Activated CD8-positive, alpha-beta memory T cell treated with anti-CD3 and anti-CD28 coated beads, Interleukin-2, amount 10 ng/mL, durations not matched to agents 7 days and 5 days (primary cell): ENCODE data around the gene BDNF. TPM values are rescaled to one million over a fixed set of nuclear protein-coding genes. Genes with fewer than 3 reads are reported as not detected.
"Not testable (repeated sequence)": the region's sequence is repeated elsewhere in the genome, so short reads cannot be mapped to it uniquely, and the experiment has no call there.

Experiments
- ATAC-seq: fragments of 150-1000 bp; cut with Tn5 transposase; one replicate; pipeline ENCODE4 v1.10.0; 2021; ENCODE audit warnings: moderate library complexity
- CTCF ChIA-PET: fragments of 350-600 bp; sonication (Branson Sonifier 250); formaldehyde crosslinking; loops from one replicate; lab custom pipeline; 2021; ENCODE audit warnings: antibody characterized with exemption; lab: Charles Lee
- DNase-seq: peaks from one replicate; pipeline ENCODE4 v3.0.0-alpha.2; 2020
- H3K27ac Mint-ChIP-seq: one replicate; pipeline ENCODE4 v1.8.0; 2021; ENCODE audit warnings: mild to moderate bottlenecking, mixed read lengths
- H3K27me3 Mint-ChIP-seq: one replicate; pipeline ENCODE4 v1.8.0; 2021; ENCODE audit warnings: mixed read lengths
- H3K36me3 Mint-ChIP-seq: one replicate; pipeline ENCODE4 v1.8.0; 2021; ENCODE audit warnings: mild to moderate bottlenecking, mixed read lengths
- H3K4me1 Mint-ChIP-seq: one replicate; pipeline ENCODE4 v1.8.0; 2021; ENCODE audit warnings: mixed read lengths
- H3K4me3 Mint-ChIP-seq: one replicate; pipeline ENCODE4 v1.8.0; 2021; ENCODE audit warnings: mild to moderate bottlenecking, moderate library complexity, mixed read lengths
- H3K9me3 Mint-ChIP-seq: one replicate; pipeline ENCODE4 v1.8.0; 2022; ENCODE audit warnings: low read depth, mixed read lengths
- total RNA-seq, 2 experiments: library from RNA; stranded (reverse); gene quantifications; one replicate each; pipeline ENCODE4 v1.2.3, GENCODE V29; 2021

Gene BDNF
- total RNA-seq, 2 experiments from 2014 or later: not detected

DNA sequence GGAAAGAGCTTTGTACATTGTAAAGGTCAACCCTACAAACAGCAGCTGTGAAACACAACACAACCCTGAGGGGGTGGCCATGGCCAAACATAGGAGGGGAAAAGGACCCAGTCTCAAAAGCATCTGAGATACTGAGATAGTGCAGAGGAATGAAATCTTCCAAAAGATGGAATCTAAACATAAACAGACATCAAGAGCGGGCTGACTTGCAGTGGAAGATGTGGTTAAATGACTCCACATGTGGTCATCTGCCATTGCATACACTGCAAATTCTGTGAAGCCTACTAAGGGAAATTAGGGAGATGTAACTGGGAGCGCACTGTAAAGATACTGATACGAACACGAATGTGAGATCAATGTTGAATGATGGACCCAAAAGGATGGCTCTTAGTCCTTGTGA is 22.0 kb downstream of the BDNF start:
- no peak overlapping the region for H3K4me3 Mint-ChIP-seq
- CTCF ChIA-PET: no interaction called here
- H3K36me3 Mint-ChIP-seq: no peaks in the 10 kb centered on the region
- no peak overlapping the region for H3K27ac Mint-ChIP-seq
- ATAC-seq (no peak), DNase-seq (no peak)
- H3K9me3 Mint-ChIP-seq: no peaks in the 10 kb centered on the region
- H3K4me1 Mint-ChIP-seq: no peaks in the 10 kb centered on the region
- no peaks in the 10 kb centered on the region for H3K27me3 Mint-ChIP-seq

DNA sequence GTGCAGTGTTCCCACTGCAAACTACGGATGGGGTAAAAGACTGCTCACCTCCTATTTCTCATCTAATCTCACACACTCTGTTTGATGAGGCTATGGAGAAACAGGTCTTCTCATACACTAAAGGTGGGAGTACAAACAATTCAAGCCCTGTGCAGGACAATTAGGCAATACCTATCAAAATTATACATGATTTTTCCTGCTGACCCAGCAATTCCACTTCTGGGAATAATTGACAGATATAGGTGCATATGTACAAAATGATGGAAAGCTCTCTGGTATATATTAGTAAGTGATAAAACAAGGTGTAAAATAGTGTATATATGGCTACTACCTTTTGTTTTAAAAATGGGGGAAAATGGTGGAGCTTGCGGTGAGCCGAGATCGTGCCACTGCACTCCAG is 23.1 kb downstream of the BDNF start:
- Mint-ChIP-seq H3K4me1 (no peaks in the 10 kb centered on the region), H3K27ac (no peak overlapping the region), H3K4me3 (no peak overlapping the region), H3K36me3 (no peaks in the 10 kb centered on the region), H3K9me3 (no peaks in the 10 kb centered on the region), H3K27me3 (no peaks in the 10 kb centered on the region)
- ATAC-seq: no peak
- CTCF ChIA-PET: no interaction called here
- no peak for DNase-seq

DNA sequence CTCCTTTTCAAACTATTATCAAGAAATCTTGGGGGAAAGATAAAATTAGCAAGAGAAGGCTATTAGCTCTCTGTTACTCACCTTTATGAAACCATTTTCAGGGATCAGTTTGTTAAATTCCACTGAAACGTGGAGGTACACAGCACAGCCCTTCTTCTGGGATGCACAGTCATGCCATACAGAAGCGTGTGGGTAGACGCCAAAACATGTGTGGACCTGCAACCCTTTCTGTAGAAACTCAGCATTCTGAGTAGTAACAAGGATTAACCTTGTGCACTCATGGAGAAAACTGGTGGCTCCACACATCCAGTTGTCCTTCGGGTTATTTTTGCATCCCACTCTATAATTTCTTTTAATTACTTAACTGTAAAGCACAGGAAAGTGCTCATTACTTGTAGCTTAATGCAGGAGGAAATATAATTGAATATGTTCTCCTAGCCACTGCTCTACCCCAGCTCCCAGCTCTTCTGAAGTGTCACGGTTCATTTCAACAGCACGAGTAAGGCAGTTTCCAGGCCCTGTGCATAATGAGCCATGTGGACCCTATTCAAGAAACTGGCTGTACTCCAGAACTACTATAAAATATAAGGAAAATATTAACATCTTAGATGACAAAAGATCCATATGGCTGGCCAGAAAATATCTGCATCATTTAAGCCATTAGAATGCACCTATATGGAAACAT is 26.1 kb downstream of the BDNF start:
- Mint-ChIP-seq H3K27me3 (no peaks in the 10 kb centered on the region), H3K27ac (no peak overlapping the region), H3K9me3 (no peaks in the 10 kb centered on the region), H3K4me1 (no peaks in the 10 kb centered on the region), H3K4me3 (no peak overlapping the region), H3K36me3 (no peaks in the 10 kb centered on the region)
- CTCF ChIA-PET: no interaction called here
- no peak for ATAC-seq
- no peak for DNase-seq

DNA sequence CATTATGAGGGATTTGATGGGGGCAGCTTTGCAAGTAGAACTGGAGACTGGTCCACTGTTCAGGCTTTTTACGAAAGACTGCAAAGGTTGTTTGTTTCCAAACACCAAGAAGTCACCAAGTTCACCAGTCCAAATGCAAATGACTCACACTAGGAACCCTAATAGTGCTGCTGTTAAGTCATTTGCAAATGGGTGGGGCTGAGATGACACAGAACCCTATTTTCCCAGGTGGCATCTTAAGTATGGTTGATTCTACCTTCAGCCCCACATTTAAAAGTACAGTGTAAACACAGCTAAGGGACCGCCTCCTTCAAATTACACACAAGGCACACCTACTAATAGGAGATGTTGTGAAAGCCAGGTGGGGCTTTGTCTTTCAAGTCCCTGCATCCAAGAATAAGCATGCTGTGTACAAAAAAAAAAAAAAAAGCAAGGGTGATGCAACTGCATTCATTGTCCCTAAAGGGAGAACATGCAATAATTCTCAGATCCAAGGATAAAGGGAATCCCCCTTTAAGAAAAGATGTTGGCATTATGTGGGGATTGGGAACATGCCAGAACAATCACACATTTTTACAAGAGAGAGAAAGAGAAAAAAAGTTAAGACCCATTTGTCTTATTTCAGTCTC is 27.3 kb downstream of the BDNF start:
- CTCF ChIA-PET: no interaction called here
- Mint-ChIP-seq H3K4me1 (no peaks in the 10 kb centered on the region), H3K27ac (no peak overlapping the region), H3K4me3 (no peak overlapping the region), H3K27me3 (no peaks in the 10 kb centered on the region), H3K9me3 (no peaks in the 10 kb centered on the region), H3K36me3 (no peaks in the 10 kb centered on the region)
- ATAC-seq: no peak
- no peak for DNase-seq

DNA sequence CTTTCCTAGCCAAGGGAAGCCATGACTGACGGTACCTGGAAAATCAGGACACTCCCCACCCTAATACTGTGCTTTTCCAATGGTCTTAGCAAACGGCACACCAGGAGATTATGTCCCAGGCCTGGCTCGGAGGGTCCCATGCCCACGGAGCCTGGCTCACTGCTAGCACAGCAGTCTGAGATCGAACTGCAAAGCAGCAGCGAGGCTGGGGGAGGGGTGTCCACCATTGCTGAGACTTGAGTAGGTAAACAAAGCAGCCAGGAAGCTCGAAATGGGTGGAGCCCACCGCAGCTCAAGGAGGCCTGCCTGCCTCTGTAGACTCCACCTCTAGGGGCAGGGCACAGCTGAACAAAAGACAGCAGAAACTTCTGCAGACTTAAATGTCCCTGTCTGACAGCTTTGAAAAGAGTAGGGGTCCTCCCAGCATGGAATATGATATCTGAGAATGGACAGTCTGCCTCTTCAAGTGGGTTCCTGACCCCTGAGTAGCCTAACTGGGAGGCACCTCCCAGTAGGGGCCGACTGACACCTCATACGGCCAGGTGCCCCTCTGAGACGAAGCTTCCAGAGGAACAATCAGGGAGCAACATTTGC is 34.6 kb downstream of the BDNF start:
- CTCF ChIA-PET, H3K4me3 Mint-ChIP-seq, H3K36me3 Mint-ChIP-seq: not testable (repeated sequence)

DNA sequence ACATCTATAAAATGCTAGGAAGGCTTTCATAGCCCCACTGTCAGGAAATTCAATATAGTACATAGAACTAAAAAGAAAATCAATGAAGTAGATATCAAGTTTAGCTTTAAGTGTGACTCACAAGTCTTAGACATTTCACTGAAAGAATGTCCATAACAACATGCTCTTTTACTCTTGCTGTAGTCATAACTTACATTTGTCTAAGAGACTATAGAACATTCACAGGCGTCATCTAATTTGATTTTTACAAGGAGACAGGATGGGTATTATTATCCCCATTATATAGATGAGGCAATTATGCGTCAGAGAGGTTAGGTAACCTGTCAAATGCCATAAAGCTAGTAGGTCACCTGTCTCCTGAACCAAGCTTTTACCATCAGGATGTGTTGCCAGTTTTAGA is 36.9 kb downstream of the BDNF start:
- no peaks in the 10 kb centered on the region for H3K4me1 Mint-ChIP-seq

More for the DNA sequence above, 34.6 kb downstream of the BDNF start:
- not testable (repeated sequence) for H3K4me1 Mint-ChIP-seq, H3K9me3 Mint-ChIP-seq, ATAC-seq, H3K27me3 Mint-ChIP-seq, DNase-seq, H3K27ac Mint-ChIP-seq

DNA sequence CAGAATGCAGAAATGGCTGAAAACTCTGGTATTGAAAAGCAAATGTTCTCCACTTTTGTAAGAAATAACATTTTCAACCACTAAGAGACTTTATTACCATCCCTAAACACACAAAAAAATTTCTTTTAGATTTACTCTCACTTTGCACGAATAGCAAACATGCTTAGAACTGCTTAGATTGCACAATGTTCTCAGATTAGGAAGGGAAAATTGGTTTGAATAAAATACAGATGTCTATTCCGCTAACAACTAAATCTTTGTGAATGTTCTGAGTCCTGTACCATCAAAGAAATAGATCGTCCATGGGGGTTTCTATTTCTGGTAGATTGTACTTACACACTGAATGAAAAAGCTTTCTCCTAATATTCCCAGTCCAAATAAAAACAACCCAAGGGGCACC is 40.1 kb downstream of the BDNF start:
- Mint-ChIP-seq H3K36me3 (no peaks in the 10 kb centered on the region), H3K4me1 (no peaks in the 10 kb centered on the region), H3K4me3 (no peak overlapping the region), H3K27ac (no peak overlapping the region), H3K9me3 (peaks cover 5% of the 10 kb centered on the region), H3K27me3 (no peaks in the 10 kb centered on the region)
- ATAC-seq (no peak), DNase-seq (no peak)
- CTCF ChIA-PET: no interaction called here

More for the DNA sequence above, 36.9 kb downstream of the BDNF start:
- CTCF ChIA-PET: no interaction called here
- ATAC-seq: no peak
- H3K36me3 Mint-ChIP-seq: no peaks in the 10 kb centered on the region
- no peak overlapping the region for H3K4me3 Mint-ChIP-seq
- DNase-seq: no peak
- H3K27me3 Mint-ChIP-seq: no peaks in the 10 kb centered on the region
- no peak overlapping the region for H3K27ac Mint-ChIP-seq
- H3K9me3 Mint-ChIP-seq: peaks cover 5% of the 10 kb centered on the region

DNA sequence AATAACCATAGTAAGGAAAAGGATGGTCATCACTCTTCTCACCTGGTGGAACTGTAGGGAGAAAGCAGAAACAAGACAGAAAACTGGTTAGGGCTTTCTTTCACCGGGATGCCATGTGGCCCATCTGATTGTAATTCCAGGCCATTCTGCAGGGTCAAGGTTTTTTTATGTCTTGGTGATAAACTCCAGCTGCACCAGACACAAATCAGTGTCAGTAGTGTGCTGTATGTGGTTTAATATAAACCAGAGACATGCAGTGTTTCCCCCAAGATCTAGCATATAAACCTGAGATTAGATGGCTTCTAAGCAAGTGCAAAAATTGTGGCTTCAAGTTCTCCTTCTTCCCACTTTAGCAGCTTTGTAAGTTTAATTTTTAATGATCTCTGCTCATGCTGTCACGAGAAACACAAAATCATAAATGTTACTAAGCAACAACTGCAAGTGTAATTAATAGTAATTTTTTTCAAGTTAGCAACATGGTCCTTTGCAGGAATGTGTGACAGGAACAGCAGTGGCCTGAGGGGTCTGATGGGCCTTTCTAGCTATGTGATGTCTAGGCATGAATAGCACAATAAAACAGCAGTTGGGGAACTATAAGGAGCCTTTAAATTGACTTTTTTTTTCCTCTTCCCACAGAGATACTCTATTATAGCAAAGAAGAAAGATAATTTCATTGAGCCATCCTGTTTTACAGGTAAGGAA is 41.6 kb downstream of the BDNF start:
- ATAC-seq (no peak), DNase-seq (no peak)
- Mint-ChIP-seq H3K27ac (no peak overlapping the region), H3K36me3 (no peaks in the 10 kb centered on the region), H3K9me3 (peaks cover 5% of the 10 kb centered on the region), H3K27me3 (no peaks in the 10 kb centered on the region), H3K4me1 (no peaks in the 10 kb centered on the region), H3K4me3 (no peak overlapping the region)
- CTCF ChIA-PET: no interaction called here

DNA sequence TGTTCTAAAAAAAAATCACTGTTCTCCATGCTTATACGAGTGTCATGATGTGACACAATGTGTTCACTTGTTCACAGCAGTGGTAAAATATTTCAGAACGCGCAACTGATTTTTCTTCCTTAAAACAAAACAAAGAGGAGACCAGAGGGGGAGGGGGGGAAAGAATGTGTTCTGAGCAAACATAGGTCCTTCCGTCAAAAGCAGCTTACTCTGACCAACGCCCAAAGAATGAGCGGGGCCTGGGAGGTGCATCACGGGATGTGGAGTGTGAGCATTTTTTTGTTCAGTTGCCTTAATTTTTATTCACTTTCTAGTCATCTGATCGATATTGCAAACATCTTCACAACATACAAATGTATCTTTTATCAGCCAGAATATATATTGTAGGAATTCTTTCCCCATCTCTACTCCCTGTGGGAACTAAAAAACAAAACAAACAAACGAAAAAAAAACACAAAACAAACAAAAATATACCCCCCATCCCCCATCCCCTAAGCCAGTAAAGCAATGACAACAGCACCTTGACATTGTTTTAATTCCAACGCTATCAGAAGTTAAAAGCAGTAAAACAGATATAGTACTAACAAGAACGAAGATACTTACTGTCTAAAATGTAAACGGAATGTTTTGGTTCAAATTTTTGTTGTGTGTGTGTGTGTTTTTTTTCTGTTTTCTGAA is 43.3 kb downstream of the BDNF start:
- H3K4me3 Mint-ChIP-seq: no peak overlapping the region
- CTCF ChIA-PET: no interaction called here
- H3K27ac Mint-ChIP-seq: no peak overlapping the region
- no peaks in the 10 kb centered on the region for H3K4me1 Mint-ChIP-seq
- no peak for ATAC-seq
- H3K36me3 Mint-ChIP-seq: no peaks in the 10 kb centered on the region
- H3K9me3 Mint-ChIP-seq: peaks cover 5% of the 10 kb centered on the region
- DNase-seq: no peak
- no peaks in the 10 kb centered on the region for H3K27me3 Mint-ChIP-seq

DNA sequence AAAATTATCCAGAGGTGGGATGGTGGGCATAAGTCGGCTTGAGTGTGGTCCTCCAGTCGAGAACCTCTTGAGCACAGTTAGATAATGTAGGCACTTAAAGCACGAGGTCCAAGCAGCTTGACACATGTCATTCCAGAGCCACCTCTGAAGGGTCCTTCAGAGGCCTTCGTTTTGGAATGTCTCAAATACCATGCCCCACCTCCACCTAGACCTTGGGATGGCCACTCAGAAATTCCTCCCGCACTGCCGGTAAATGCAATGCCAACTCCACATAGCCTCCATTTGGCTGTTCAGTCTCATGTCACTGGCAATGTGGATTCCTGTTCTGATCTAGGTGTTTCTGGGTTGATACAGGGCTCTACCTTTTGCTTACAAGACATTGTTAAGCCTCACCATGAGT is 43.9 kb downstream of the BDNF start:
- no peak overlapping the region for H3K27ac Mint-ChIP-seq
- H3K9me3 Mint-ChIP-seq: no peaks in the 10 kb centered on the region
- no peaks in the 10 kb centered on the region for H3K4me1 Mint-ChIP-seq
- H3K27me3 Mint-ChIP-seq: no peaks in the 10 kb centered on the region
- DNase-seq (no peak), ATAC-seq (no peak)
- H3K4me3 Mint-ChIP-seq: no peak overlapping the region
- CTCF ChIA-PET: no interaction called here
- no peaks in the 10 kb centered on the region for H3K36me3 Mint-ChIP-seq

DNA sequence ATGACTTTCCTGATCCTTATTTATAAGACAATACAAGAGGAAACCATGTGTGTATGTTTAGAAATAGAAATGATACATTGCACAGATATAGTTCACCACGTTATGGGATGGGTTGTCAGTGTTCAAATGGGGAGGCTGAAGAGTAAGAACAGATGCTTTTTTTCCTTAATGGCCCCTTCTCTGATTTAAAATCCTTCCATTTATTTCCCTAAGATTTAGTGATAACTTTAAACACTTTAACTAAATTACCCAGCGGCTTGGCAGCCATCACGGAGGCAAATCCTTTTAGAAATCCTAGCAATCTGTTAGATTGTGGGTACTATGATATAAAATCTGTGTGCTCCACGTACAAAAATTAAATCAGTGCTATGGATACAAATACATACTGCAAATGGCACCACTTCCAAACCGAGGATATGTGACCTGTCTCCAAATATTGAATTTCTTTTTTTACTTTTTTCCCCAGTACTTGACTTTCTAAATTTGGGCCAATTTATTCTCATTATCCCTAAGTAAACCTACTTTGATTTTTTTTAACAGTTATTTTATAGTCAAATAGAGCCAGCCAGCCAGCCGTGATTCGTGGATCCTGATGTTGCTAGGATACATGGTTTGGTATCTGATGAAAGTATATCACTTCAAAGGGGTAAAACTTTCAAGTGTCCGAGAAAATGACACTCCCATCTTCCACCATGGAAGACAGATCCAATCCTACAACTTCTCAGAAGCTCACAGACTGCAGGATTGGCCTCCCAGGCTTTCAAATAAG is 46.1 kb downstream of the BDNF start:
- no peak overlapping the region for H3K27ac Mint-ChIP-seq
- CTCF ChIA-PET: no interaction called here
- ATAC-seq (no peak), DNase-seq (no peak)
- no peaks in the 10 kb centered on the region for H3K36me3 Mint-ChIP-seq
- no peaks in the 10 kb centered on the region for H3K9me3 Mint-ChIP-seq
- no peak overlapping the region for H3K4me3 Mint-ChIP-seq
- no peaks in the 10 kb centered on the region for H3K4me1 Mint-ChIP-seq
- H3K27me3 Mint-ChIP-seq: no peaks in the 10 kb centered on the region

DNA sequence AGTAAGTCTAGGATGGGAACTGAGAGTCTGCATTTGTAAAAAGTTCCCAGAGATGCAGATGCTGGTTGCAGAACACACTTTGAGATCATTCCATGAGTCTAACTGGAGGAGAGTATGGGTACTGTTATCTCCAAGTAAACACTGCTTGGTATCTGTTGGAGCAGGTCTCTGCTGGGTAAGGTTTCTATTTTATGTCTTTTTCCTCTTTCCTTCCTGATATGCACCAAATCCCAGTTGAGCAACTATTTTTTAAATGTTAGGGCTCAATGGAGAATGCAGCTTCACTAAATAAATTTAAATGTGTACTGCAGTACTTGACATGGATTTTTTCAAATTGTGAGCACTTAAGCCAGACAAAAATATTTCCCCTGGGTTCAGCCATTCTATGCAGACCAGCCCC is 48.5 kb downstream of the BDNF start:
- peaks cover 2% of the 10 kb centered on the region for H3K9me3 Mint-ChIP-seq
- no peak overlapping the region for H3K27ac Mint-ChIP-seq
- CTCF ChIA-PET: no interaction called here

DNA sequence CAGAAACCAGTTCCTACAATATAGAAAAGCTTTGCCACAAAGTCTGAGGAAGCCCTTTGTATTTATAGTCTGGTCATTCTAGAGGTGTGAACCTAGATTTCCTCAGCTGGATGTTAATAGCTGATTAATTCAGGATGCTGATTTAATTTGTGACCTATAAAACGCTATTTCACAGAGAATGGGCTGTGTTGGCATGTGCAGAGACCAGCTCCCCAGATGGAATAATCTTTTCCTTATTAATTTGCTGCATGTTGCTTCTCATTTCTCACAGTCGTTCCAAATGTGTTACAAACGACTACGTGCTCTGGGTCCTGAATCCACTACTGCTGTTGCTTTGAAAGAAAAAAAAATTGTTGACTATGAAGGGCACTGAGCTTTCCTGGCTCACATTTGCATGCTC is 49.3 kb downstream of the BDNF start:
- ATAC-seq (no peak), DNase-seq (no peak)
- Mint-ChIP-seq H3K4me3 (no peak overlapping the region), H3K4me1 (no peaks in the 10 kb centered on the region), H3K36me3 (no peaks in the 10 kb centered on the region), H3K27me3 (no peaks in the 10 kb centered on the region), H3K27ac (no peak overlapping the region), H3K9me3 (peaks cover 2% of the 10 kb centered on the region)
- CTCF ChIA-PET: no interaction called here

More for the DNA sequence above, 48.5 kb downstream of the BDNF start:
- no peaks in the 10 kb centered on the region for H3K36me3 Mint-ChIP-seq
- no peaks in the 10 kb centered on the region for H3K4me1 Mint-ChIP-seq
- DNase-seq (no peak), ATAC-seq (no peak)
- no peaks in the 10 kb centered on the region for H3K27me3 Mint-ChIP-seq
- no peak overlapping the region for H3K4me3 Mint-ChIP-seq
